VCaP (cell line): Measurements from ENCODE around the gene ARHGAP22.

Experiments used
- H3K27ac ChIP-seq: fragments of 450-650 bp; 2 replicates; pipeline ENCODE4 v1.5.1; 2017
- CTCF ChIP-seq: fragments of 450-650 bp; conservative IDR thresholded peaks from 2 replicates; pipeline ENCODE4 v1.5.1; 2017; ENCODE audit warnings: mild to moderate bottlenecking, moderate library complexity

The ARHGAP22 gene

GRCh38 chr10:48576501-48576900 lies 28.4 kb downstream of the ARHGAP22 start:
- no peak for TF ChIP-seq CTCF
- H3K27ac ChIP-seq = no peak overlapping the region

DNA sequence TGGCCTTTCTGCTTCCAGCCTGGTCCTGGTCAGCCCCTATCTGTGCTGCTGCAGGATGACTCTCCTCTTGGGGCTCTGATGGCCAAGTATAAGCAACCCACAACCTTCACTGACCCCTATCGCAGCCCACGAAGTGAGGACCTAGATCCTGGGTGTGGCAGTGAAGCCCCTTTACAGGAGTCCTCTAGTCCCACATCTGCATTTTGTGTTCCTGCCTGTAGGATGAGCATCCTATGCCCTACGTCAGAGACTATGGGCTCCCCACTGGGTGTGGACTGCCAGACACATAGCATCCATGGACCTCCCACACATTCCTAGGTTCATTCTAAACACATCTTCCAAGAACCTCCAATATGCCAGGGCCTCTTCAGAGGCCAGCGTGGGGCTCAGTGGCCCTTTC lies 29.0 kb downstream of the ARHGAP22 start:
- H3K27ac ChIP-seq = no peak overlapping the region
- no peak for TF ChIP-seq CTCF

- no peak for TF ChIP-seq CTCF
- no peak overlapping the region for H3K27ac ChIP-seq
Observed at GRCh38 chr10:48574817-48575380, 30.0 kb downstream of the ARHGAP22 start.

- TF ChIP-seq CTCF = no peak
- H3K27ac ChIP-seq = no peak overlapping the region
Observed at GRCh38 chr10:48574322-48574796, 30.5 kb downstream of the ARHGAP22 start.

GRCh38 chr10:48573045-48573444 lies 31.8 kb downstream of the ARHGAP22 start:
- no peak for TF ChIP-seq CTCF
- H3K27ac ChIP-seq = no peak overlapping the region

DNA sequence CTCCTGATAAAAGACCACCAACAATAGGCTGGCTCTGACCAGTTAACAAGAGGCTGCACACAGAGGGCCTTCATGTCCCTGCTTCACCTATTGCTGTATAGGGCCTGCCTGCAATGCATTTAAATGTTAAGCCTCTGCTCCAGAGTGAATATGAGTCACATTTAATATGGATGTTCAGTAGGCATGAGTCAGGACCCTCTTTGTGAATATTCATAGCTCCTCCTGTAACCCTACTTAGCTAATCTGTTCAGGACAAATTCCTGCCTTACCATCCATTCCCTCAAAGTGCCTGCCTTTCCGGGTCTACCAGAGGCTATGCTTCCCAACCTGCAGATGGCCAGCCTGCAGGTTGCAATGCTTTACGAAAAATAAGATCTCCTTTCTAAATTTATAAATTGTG lies 32.5 kb downstream of the ARHGAP22 start:
- no peak overlapping the region for H3K27ac ChIP-seq
- TF ChIP-seq CTCF = no peak

DNA sequence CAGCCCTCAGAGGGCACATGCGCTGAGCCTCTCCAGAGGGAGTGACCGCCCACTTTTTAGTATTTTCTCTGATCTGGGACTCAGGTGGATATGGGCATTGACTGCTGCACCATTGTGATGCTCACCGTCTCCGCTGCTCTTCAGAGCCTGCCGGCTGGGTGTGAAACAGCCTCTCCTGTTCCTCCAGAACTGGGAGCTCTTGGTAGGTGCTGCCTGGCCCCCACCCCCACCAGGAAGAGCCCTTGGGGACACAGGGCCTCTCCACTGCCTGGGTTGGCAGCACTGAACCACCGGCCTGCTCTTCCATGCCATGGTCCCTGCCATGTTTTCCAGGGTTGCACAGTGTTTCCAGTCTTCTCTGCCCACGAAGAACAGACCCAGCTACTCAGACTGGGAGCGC lies 36.3 kb downstream of the ARHGAP22 start:
- no peak overlapping the region for H3K27ac ChIP-seq

More for the DNA sequence above, 36.3 kb downstream of the ARHGAP22 start:
- TF ChIP-seq CTCF = no peak
